HG02759 (cell line): Measurements from ENCODE around the gene YIPF2.
"Not testable (repeated sequence)": the region's sequence is repeated elsewhere in the genome, so short reads cannot be mapped to it uniquely, and the experiment has no call there.

Experiments used
- ATAC-seq: cut with Tn5 transposase; IDR thresholded peaks from one replicate; pipeline ENCODE4 v1.9.1; 2021; ENCODE audit warnings: mild to moderate bottlenecking, moderate library complexity; ENCODE audit not compliant: unreplicated experiment

Gene YIPF2

DNA sequence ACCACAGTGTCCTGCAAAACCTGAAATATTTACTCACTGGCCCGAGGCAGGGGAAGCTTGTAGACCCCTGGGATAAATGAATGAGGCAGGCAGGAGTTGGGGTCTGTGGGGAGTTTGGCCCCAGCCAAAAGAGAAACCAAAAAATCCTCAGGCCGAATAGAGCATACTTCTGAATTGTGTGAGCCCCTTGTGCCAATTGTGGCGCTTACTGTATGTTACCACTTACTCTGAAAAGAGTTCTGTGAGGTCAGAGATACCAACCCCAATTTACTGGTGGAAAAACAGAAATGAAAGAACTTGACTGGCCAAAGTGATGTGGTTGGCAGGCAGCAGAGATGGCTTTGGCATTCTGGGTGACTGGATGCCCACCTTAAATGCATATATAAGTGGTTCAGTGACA, 50.2 kb downstream of the YIPF2 start:
- ATAC-seq, result no peak

GRCh38 chr19:10877608-10878007, 50.8 kb downstream of the YIPF2 start:
- ATAC-seq, result not testable (repeated sequence)

DNA sequence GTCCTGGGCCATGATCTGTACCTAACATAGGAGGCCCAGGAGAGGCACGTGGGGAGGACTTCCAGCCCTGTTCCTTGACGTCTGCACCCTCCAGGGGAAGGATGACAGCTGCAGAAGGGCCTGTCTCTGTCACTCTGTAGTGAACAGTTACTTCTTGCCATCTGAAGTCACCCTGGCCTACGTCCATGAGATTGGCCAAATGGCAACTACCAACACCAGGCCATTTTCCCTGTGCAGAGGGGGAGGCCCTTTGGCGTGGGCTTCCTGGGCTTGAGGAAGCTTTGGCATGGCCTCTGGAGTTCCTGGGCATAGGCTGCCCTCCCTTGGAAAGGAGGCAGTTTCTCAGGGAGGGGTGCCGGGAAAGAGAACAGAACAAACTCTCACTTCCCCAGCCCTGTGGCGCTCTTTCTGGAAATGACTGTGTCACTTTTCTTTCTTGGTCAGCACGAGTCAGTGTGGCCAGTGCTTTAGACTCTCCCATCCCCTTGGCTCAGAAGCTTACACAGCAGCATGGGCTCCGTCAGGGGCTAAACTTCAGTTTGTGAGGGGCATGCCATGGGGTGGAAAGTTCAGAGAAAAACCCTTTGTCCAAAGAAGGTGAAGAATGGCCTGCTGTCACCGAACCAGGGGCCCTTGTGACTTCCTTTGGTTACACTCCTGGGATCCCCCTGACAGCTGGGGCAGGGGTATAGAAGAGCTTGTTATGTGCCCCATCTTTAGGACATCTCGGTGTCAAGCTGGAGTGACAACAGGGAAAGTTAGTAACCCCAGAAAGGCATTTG, 51.8 kb downstream of the YIPF2 start:
- ATAC-seq, result peak; percentile 58

DNA sequence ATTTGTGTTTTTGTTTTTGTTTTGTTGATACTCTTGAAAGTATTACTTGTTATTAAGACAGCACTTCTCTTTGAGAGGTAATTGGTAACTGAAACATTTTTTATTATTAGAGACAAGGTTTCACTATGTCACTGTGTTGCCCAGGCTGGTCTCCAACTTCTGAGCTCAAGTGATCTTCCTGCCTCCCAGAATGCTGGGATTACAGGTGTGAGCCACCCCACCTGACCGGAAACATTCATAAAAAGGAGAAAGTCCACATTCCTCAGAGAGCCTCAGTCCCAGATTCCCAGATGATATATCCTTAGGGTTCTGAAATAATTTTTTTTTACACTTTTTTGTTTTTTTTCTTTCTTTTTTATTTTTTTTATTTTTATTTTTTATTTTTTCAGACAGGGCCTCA, 54.4 kb downstream of the YIPF2 start:
- no peak for ATAC-seq

GRCh38 chr19:10872546-10873107, 55.8 kb downstream of the YIPF2 start:
- no peak for ATAC-seq
